ENCODE data around the gene PLOD1.

Gene PLOD1

GRCh38 chr1:11997081-11997850, 62.7 kb downstream of the PLOD1 start:
- TF ChIP-seq SP1 (IDR thresholded peaks at IDR 0.05) (no peak), ELF4 (IDR thresholded peaks at IDR 0.05) (no peak), SUZ12 (IDR thresholded peaks at IDR 0.05) (no peak), L3MBTL2 (conservative IDR thresholded peaks at IDR 0.05) (no peak), NFRKB (IDR thresholded peaks at IDR 0.05) (no peak), ZNF384 (IDR thresholded peaks at IDR 0.05) (no peak), FOXA1 (IDR thresholded peaks at IDR 0.05) (no peak), ARNT (IDR thresholded peaks at IDR 0.05) (no peak), FOXK2 (IDR thresholded peaks at IDR 0.05) (no peak), HDGF (IDR thresholded peaks at IDR 0.05; ENCODE audit: borderline replicate concordance) (no peak), TARDBP (IDR thresholded peaks at IDR 0.05) (no peak), PKNOX1 (IDR thresholded peaks at IDR 0.05) (no peak)
- CTCF ChIA-PET: interaction anchor here (1.1 kb wide), 1 partner anchor 159 kb away, joined by 3 read pairs; no protein-coding TSS in a partner anchor
- DNase-seq (ENCODE audit: extremely low spot score): no peak
- POLR2A ChIA-PET: interaction anchor here (0.8 kb wide), 1 partner anchor 17 kb away, joined by 3 read pairs; no protein-coding TSS in a partner anchor

- POLR2A ChIA-PET: interaction anchor here (0.6 to 1.7 kb wide), 2 partner anchors 11 to 89 kb away, joined by 3 to 4 read pairs; no protein-coding TSS in a partner anchor
These were observed 64.1 kb downstream of the PLOD1 start for GRCh38 chr1:11998636-11999035.

GRCh38 chr1:11999236-11999635, 64.7 kb downstream of the PLOD1 start:
- DNase-seq (ENCODE audit: extremely low spot score): no peak
- ChIA-PET CTCF (no interaction called here), POLR2A (interaction anchor here (1.7 kb wide), 1 partner anchor 89 kb away, joined by 4 read pairs; no protein-coding TSS in a partner anchor)
- no peak for TF ChIP-seq ELF4 (IDR thresholded peaks at IDR 0.05)
- no peak for TF ChIP-seq PKNOX1 (IDR thresholded peaks at IDR 0.05)
- TF ChIP-seq FOXA1 (IDR thresholded peaks at IDR 0.05): no peak
- TF ChIP-seq TARDBP (IDR thresholded peaks at IDR 0.05): no peak
- TF ChIP-seq SUZ12 (IDR thresholded peaks at IDR 0.05): no peak
- TF ChIP-seq FOXM1 (IDR thresholded peaks at IDR 0.05; ENCODE audit: borderline replicate concordance): no peak
- TF ChIP-seq SP1 (IDR thresholded peaks at IDR 0.05): no peak
- no peak for TF ChIP-seq L3MBTL2 (conservative IDR thresholded peaks at IDR 0.05)
- no peak for TF ChIP-seq ZNF384 (IDR thresholded peaks at IDR 0.05)

More at GRCh38 chr1:11998636-11999035, 64.1 kb downstream of the PLOD1 start:
- DNase-seq (ENCODE audit: extremely low spot score): no peak
- CTCF ChIA-PET: no interaction called here
- no peak for TF ChIP-seq BHLHE40 (IDR thresholded peaks at IDR 0.05; ENCODE audit: borderline replicate concordance)
- TF ChIP-seq FOXA1 (IDR thresholded peaks at IDR 0.05): no peak
- no peak for TF ChIP-seq NFRKB (IDR thresholded peaks at IDR 0.05)
- no peak for TF ChIP-seq ZNF384 (IDR thresholded peaks at IDR 0.05)
- TF ChIP-seq CTBP1 (IDR thresholded peaks at IDR 0.05; ENCODE audit: borderline replicate concordance): no peak
- TF ChIP-seq PKNOX1 (IDR thresholded peaks at IDR 0.05): no peak
- TF ChIP-seq LEF1 (IDR thresholded peaks at IDR 0.05; ENCODE audit: borderline replicate concordance): no peak

- DNase-seq (ENCODE audit: extremely low spot score): peak; percentile 46
- TF ChIP-seq L3MBTL2 (conservative IDR thresholded peaks at IDR 0.05): no peak
- TF ChIP-seq SP1 (IDR thresholded peaks at IDR 0.05): no peak
- no peak for TF ChIP-seq FOXK2 (IDR thresholded peaks at IDR 0.05)
- no peak for TF ChIP-seq ZNF384 (IDR thresholded peaks at IDR 0.05)
- TF ChIP-seq ELF4 (IDR thresholded peaks at IDR 0.05): no peak
- TF ChIP-seq TARDBP (IDR thresholded peaks at IDR 0.05): no peak
- TF ChIP-seq FOXM1 (IDR thresholded peaks at IDR 0.05; ENCODE audit: borderline replicate concordance): no peak
- no peak for TF ChIP-seq PKNOX1 (IDR thresholded peaks at IDR 0.05)
- no peak for TF ChIP-seq CTBP1 (IDR thresholded peaks at IDR 0.05; ENCODE audit: borderline replicate concordance)
- TF ChIP-seq NFRKB (IDR thresholded peaks at IDR 0.05): no peak
- TF ChIP-seq ARNT (IDR thresholded peaks at IDR 0.05): no peak
- no peak for TF ChIP-seq BHLHE40 (IDR thresholded peaks at IDR 0.05; ENCODE audit: borderline replicate concordance)
- TF ChIP-seq HDGF (IDR thresholded peaks at IDR 0.05; ENCODE audit: borderline replicate concordance): no peak
- no peak for TF ChIP-seq LEF1 (IDR thresholded peaks at IDR 0.05; ENCODE audit: borderline replicate concordance)
- no peak for TF ChIP-seq SUZ12 (IDR thresholded peaks at IDR 0.05)
- TF ChIP-seq FOXA1 (IDR thresholded peaks at IDR 0.05): no peak
- ChIA-PET CTCF (no interaction called here), POLR2A (interaction anchor here (1.9 kb wide), 1 partner anchor 92 kb away, joined by 5 read pairs; no protein-coding TSS in a partner anchor)
These were observed 66.9 kb downstream of the PLOD1 start for GRCh38 chr1:12001249-12001917.

GRCh38 chr1:12001996-12002493, 67.5 kb downstream of the PLOD1 start:
- POLR2A ChIA-PET: interaction anchor here (1.3 kb wide), 1 partner anchor 95 kb away, joined by 3 read pairs; no protein-coding TSS in a partner anchor
- CTCF ChIA-PET: interaction anchor here (0.6 to 0.8 kb wide), 2 partner anchors 47 to 110 kb away, joined by 3 read pairs; no protein-coding TSS in a partner anchor
- no peak for TF ChIP-seq FOXM1 (IDR thresholded peaks at IDR 0.05; ENCODE audit: borderline replicate concordance)
- TF ChIP-seq SP1 (IDR thresholded peaks at IDR 0.05): no peak
- no peak for TF ChIP-seq HDGF (IDR thresholded peaks at IDR 0.05; ENCODE audit: borderline replicate concordance)
- no peak for TF ChIP-seq FOXK2 (IDR thresholded peaks at IDR 0.05)
- TF ChIP-seq CTBP1 (IDR thresholded peaks at IDR 0.05; ENCODE audit: borderline replicate concordance): no peak
- no peak for TF ChIP-seq ARNT (IDR thresholded peaks at IDR 0.05)
- no peak for TF ChIP-seq L3MBTL2 (conservative IDR thresholded peaks at IDR 0.05)
- no peak for TF ChIP-seq PKNOX1 (IDR thresholded peaks at IDR 0.05)
- no peak for TF ChIP-seq ZNF384 (IDR thresholded peaks at IDR 0.05)
- TF ChIP-seq ELF4 (IDR thresholded peaks at IDR 0.05): no peak
- no peak for DNase-seq (ENCODE audit: extremely low spot score)
